CD14-positive monocyte (primary cell): ENCODE data around the gene ATG13. TPM values are rescaled to one million over a fixed set of nuclear protein-coding genes. Genes with fewer than 3 reads are reported as not detected.

ENCODE experiments used
- DNase-seq, 3 donors: peaks; one replicate each; pipeline ENCODE4 v3.0.0-alpha.2; 2011 to 2022
- H2AFZ ChIP-seq: 2 replicates; pipeline ENCODE4 v1.6.0; 2012; ENCODE audit warnings: mild to moderate bottlenecking, low read depth, low read length, inconsistent platforms; ENCODE audit not compliant: insufficient read depth, poor library complexity, severe bottlenecking
- H3K27ac ChIP-seq, 2 donors: 1 replicate in 1 of 2; 2 replicates in 1 of 2; pipeline ENCODE4 v1.5.1; 2012 to 2013; ENCODE audit warnings: low read length in 2 of 2, control low read depth in 1 of 2, inconsistent platforms in 1 of 2, low read depth in 1 of 2, mild to moderate bottlenecking in 1 of 2
- H3K27me3 ChIP-seq, 2 donors: one replicate each; pipeline versions ENCODE4 v1.6.0 to v1.6.1; 2011 to 2013; ENCODE audit warnings: low read length in 2 of 2; ENCODE audit not compliant: control insufficient read depth in 2 of 2, insufficient read depth in 2 of 2
- H3K36me3 ChIP-seq, 2 donors: replicated peaks in 1 of 2; 1 replicate in 1 of 2; 2 replicates in 1 of 2; pipeline versions ENCODE4 v1.5.1 to v1.6.1; 2012 to 2013; ENCODE audit warnings: low read length in 2 of 2, control low read depth in 1 of 2, inconsistent platforms in 1 of 2, mild to moderate bottlenecking in 1 of 2; ENCODE audit not compliant: insufficient read depth in 2 of 2, control insufficient read depth in 1 of 2
- H3K4me1 ChIP-seq, 2 donors: 1 replicate in 1 of 2; 2 replicates in 1 of 2; pipeline versions ENCODE4 v1.5.1 to v1.6.1; 2012 to 2013; ENCODE audit warnings: low read length in 2 of 2, control low read depth in 1 of 2, inconsistent platforms in 1 of 2, mild to moderate bottlenecking in 1 of 2, moderate library complexity in 1 of 2; ENCODE audit not compliant: insufficient read depth in 2 of 2, control insufficient read depth in 1 of 2
- H3K4me2 ChIP-seq: replicated peaks from 2 replicates; pipeline ENCODE3; 2012; ENCODE audit warnings: low read length, moderate library complexity, mild to moderate bottlenecking; ENCODE audit not compliant: poor library complexity, severe bottlenecking; ENCODE audit errors: extremely low read depth
- H3K4me3 ChIP-seq, 3 experiments: fragments of 200-600 bp in 1 of 3; sonication (generic) in 1 of 3; replicated peaks in 1 of 3; 1 replicate in 2 of 3; 2 replicates in 1 of 3; pipeline ENCODE4 v1.5.1; 2011 to 2013; ENCODE audit warnings: low read length in 3 of 3, mild to moderate bottlenecking in 3 of 3, control low read depth in 2 of 3, low read depth in 2 of 3, inconsistent platforms in 1 of 3, moderate library complexity in 1 of 3
- H3K79me2 ChIP-seq: 2 replicates; pipeline ENCODE4 v1.6.0; 2012; ENCODE audit warnings: mild to moderate bottlenecking, control low read depth, inconsistent platforms, low read length, moderate library complexity; ENCODE audit not compliant: insufficient read depth
- H3K9ac ChIP-seq: 2 replicates; pipeline ENCODE4 v1.6.0; 2017; ENCODE audit warnings: low read length, mild to moderate bottlenecking; ENCODE audit not compliant: insufficient read depth, poor library complexity, severe bottlenecking
- H3K9me3 ChIP-seq, 2 donors: replicated peaks in 1 of 2; 1 replicate in 1 of 2; 2 replicates in 1 of 2; pipeline versions ENCODE4 v1.5.1 to v1.6.1; 2012 to 2013; ENCODE audit warnings: low read length in 2 of 2, control low read depth in 1 of 2; ENCODE audit not compliant: control insufficient read depth in 1 of 2, insufficient read depth in 1 of 2
- H4K20me1 ChIP-seq: 2 replicates; pipeline ENCODE4 v1.6.0; 2012; ENCODE audit warnings: mild to moderate bottlenecking, low read length, control low read depth, moderate library complexity; ENCODE audit not compliant: insufficient read depth
- H3K27ac Mint-ChIP-seq, 7 donors: one replicate each; pipeline ENCODE4 v1.8.0; 2020; ENCODE audit warnings: mild to moderate bottlenecking in 7 of 7, mixed read lengths in 7 of 7, moderate library complexity in 6 of 7, inconsistent platforms in 2 of 7
- H3K27me3 Mint-ChIP-seq, 3 donors: one replicate each; pipeline ENCODE4 v1.8.0; 2021 to 2022; ENCODE audit warnings: low read depth in 3 of 3, mild to moderate bottlenecking in 3 of 3, mixed read lengths in 3 of 3, moderate library complexity in 3 of 3, inconsistent platforms in 1 of 3
- H3K36me3 Mint-ChIP-seq, 2 donors: one replicate each; pipeline ENCODE4 v1.8.0; 2020; ENCODE audit warnings: mixed read lengths in 2 of 2, inconsistent platforms in 1 of 2, mild to moderate bottlenecking in 1 of 2
- H3K4me1 Mint-ChIP-seq: one replicate; pipeline ENCODE4 v1.8.0; 2020; ENCODE audit warnings: mild to moderate bottlenecking, mixed read lengths
- H3K4me3 Mint-ChIP-seq, 2 donors: one replicate each; pipeline ENCODE4 v1.8.0; 2020; ENCODE audit warnings: mild to moderate bottlenecking in 2 of 2, mixed read lengths in 2 of 2, moderate library complexity in 1 of 2
- H3K9me3 Mint-ChIP-seq, 7 donors: one replicate each; pipeline ENCODE4 v1.8.0; 2020 to 2022; ENCODE audit warnings: mixed read lengths in 7 of 7, mild to moderate bottlenecking in 6 of 7, moderate library complexity in 6 of 7, inconsistent platforms in 2 of 7
- WGBS: methylation state at CpG from one replicate; pipeline ENCODE4 v1.1.5; 2013; ENCODE audit warnings: missing lambda C conversion rate; ENCODE audit not compliant: insufficient coverage; 5-methylcytosine and 5-hydroxymethylcytosine counted together
- intact Hi-C, 2 donors: fragments of 100-400 bp; cut with micrococcal nuclease; formaldehyde crosslinking; loops; one replicate each; pipeline versions ENCODE4 v1.15.0 to v1.15.1; 2023
- polyA plus RNA-seq, 3 donors: library from polyadenylated mRNA; depleted of rRNA in 1 of 3; unstranded in 2 of 3; stranded (reverse) in 1 of 3; fragments of 300-500 nt in 2 of 3; fragments of >200 nt in 1 of 3; fragmentation: Illumina TruSeq in 2 of 3; gene quantifications; 1 replicate in 2 of 3; 2 replicates in 1 of 3; pipeline ENCODE4 v1.2.3, GENCODE V29; 2012 to 2021
- TF ChIP-seq, protein P1 (sequence below): fragments of 200-600 bp; IDR thresholded peaks from one replicate; pipeline ENCODE4 v1.8.0; 2022; ENCODE audit warnings: antibody characterized with exemption, mild to moderate bottlenecking

The ATG13 gene
- polyA plus RNA-seq, 3 donors: 33.7 to 55.5 (median 51.2) TPM

DNA sequence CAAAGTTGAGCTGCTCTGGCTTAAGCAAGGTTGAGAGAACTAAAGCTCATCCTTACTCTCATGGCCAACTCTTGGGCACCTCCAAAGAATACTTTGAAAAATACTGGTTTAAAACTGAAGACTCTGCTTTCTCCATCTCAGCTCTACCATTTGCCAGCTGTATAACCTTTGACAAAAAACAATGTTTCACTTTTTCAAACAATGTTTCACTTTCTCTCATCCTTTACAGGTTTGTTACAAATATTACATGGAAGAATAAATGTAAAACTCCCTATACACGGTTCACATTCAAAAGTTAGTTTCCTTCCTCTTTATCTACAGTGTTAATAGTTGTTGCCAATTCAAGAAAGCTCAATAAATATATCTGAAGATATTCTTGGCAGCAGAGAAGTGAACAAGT is 42.7 kb upstream of the ATG13 start:
- Histone ChIP-seq H3K9me3 (no peaks in the 10 kb centered on the region), H3K4me1 (peaks cover 0 to 7% of the 10 kb centered on the region in 2 donors), H3K4me3 (no peak overlapping the region), H2AFZ (no peak overlapping the region), H4K20me1 (peaks cover 67% of the 10 kb centered on the region), H3K9ac (no peak overlapping the region), H3K27ac (no peak overlapping the region), H3K36me3 (no peaks in the 10 kb centered on the region), H3K27me3 (no peaks in the 10 kb centered on the region), H3K4me2 (no peak overlapping the region), H3K79me2 (peaks cover 84% of the 10 kb centered on the region)
- Mint-ChIP-seq H3K4me3 (no peak overlapping the region), H3K27me3 (no peaks in the 10 kb centered on the region), H3K9me3 (no peaks in the 10 kb centered on the region), H3K4me1 (peaks cover 16% of the 10 kb centered on the region), H3K27ac (no peak overlapping the region), H3K36me3 (peaks cover 4 to 7% of the 10 kb centered on the region in 2 donors)
- WGBS: no CpG with 5 or more reads among the region's 1 CpG
- TF ChIP-seq, protein P1, sequence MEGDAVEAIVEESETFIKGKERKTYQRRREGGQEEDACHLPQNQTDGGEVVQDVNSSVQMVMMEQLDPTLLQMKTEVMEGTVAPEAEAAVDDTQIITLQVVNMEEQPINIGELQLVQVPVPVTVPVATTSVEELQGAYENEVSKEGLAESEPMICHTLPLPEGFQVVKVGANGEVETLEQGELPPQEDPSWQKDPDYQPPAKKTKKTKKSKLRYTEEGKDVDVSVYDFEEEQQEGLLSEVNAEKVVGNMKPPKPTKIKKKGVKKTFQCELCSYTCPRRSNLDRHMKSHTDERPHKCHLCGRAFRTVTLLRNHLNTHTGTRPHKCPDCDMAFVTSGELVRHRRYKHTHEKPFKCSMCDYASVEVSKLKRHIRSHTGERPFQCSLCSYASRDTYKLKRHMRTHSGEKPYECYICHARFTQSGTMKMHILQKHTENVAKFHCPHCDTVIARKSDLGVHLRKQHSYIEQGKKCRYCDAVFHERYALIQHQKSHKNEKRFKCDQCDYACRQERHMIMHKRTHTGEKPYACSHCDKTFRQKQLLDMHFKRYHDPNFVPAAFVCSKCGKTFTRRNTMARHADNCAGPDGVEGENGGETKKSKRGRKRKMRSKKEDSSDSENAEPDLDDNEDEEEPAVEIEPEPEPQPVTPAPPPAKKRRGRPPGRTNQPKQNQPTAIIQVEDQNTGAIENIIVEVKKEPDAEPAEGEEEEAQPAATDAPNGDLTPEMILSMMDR: no peak
- intact Hi-C loops: no loop called here
- DNase-seq: no peak

DNA sequence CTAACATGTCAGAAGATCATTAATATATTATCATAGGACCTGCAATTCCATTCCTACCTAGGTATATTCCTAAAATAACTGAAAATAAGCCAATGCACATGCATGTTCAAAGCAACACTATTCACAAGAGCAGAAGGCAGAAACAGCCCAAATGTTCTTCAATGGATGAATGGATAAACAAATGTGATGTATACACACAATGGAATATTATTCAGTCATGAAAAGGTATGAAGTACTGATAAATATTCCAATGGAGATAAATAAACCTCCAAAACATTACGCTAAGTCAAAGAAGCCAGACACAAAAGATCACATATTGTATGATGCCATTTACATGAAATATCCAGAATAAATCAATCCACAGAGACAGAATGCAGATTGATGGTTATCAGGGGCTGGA is 40.3 kb upstream of the ATG13 start:
- Mint-ChIP-seq H3K36me3 (peaks cover 1 to 10% of the 10 kb centered on the region in 2 donors), H3K4me3 (no peak overlapping the region), H3K27me3 (no peaks in the 10 kb centered on the region), H3K4me1 (peaks cover 16% of the 10 kb centered on the region), H3K27ac (no peak overlapping the region), H3K9me3 (no peaks in the 10 kb centered on the region)
- no peaks in the 10 kb centered on the region for H3K36me3 ChIP-seq
- H2AFZ ChIP-seq: no peak overlapping the region
- H3K27me3 ChIP-seq: no peaks in the 10 kb centered on the region
- TF ChIP-seq, protein P1: no peak
- no peak overlapping the region for H3K4me3 ChIP-seq
- no peak overlapping the region for H3K27ac ChIP-seq
- H3K9me3 ChIP-seq: no peaks in the 10 kb centered on the region
- H4K20me1 ChIP-seq: peaks cover 71% of the 10 kb centered on the region
- H3K9ac ChIP-seq: no peak overlapping the region
- no peak for DNase-seq
- H3K4me2 ChIP-seq: no peak overlapping the region
- no CpG with 5 or more reads among the region's 1 CpG for WGBS
- peaks cover 0 to 7% of the 10 kb centered on the region in 2 donors for H3K4me1 ChIP-seq
- intact Hi-C loops: no loop called here
- peaks cover 85% of the 10 kb centered on the region for H3K79me2 ChIP-seq
